Osteoblast (primary cell): ENCODE measurements around the gene SLCO1B3. TPM values are rescaled to one million over a fixed set of nuclear protein-coding genes. Genes with fewer than 3 reads are reported as not detected.

Experiments used
- DNase-seq: peaks from one replicate; pipeline ENCODE4 v3.0.0; 2011; ENCODE audit warnings: low spot score, mixed read lengths; ENCODE audit not compliant: insufficient read length; ENCODE audit errors: missing footprints
- H2AFZ ChIP-seq: 2 replicates; pipeline ENCODE4 v1.6.0; 2011; ENCODE audit warnings: mild to moderate bottlenecking, low read length
- H3K27ac ChIP-seq: 2 replicates; pipeline ENCODE4 v1.5.1; 2011; ENCODE audit warnings: mild to moderate bottlenecking, low read depth, low read length, moderate library complexity
- H3K27me3 ChIP-seq: 2 replicates; pipeline ENCODE4 v1.6.0; 2012; ENCODE audit warnings: mild to moderate bottlenecking, control low read depth, inconsistent platforms, low read length, moderate library complexity; ENCODE audit not compliant: insufficient read depth
- H3K36me3 ChIP-seq: 2 replicates; pipeline ENCODE4 v1.5.1; 2011; ENCODE audit warnings: mild to moderate bottlenecking, low read length, control low read depth, moderate library complexity; ENCODE audit not compliant: insufficient read depth
- H3K4me1 ChIP-seq: 2 replicates; pipeline ENCODE4 v1.5.1; 2011; ENCODE audit warnings: mild to moderate bottlenecking, low read length, control low read depth, moderate library complexity; ENCODE audit not compliant: insufficient read depth
- H3K4me2 ChIP-seq: 2 replicates; pipeline ENCODE4 v1.6.0; 2011; ENCODE audit warnings: mild to moderate bottlenecking, low read length; ENCODE audit not compliant: insufficient read depth
- H3K4me3 ChIP-seq: fragments of 200-600 bp; sonication (generic); 3 replicates; pipeline ENCODE4 v1.5.1; 2012; ENCODE audit warnings: mild to moderate bottlenecking, low read length, inconsistent platforms; ENCODE audit not compliant: insufficient read depth
- H3K79me2 ChIP-seq: 2 replicates; pipeline ENCODE4 v1.6.0; 2012; ENCODE audit warnings: mild to moderate bottlenecking, low read length, control low read depth, inconsistent platforms; ENCODE audit not compliant: insufficient read depth
- H3K9me3 ChIP-seq: 2 replicates; pipeline ENCODE4 v1.5.1; 2011; ENCODE audit warnings: low read depth, low read length, control low read depth
- H4K20me1 ChIP-seq: 2 replicates; pipeline ENCODE4 v1.6.0; 2012; ENCODE audit warnings: mild to moderate bottlenecking, low read length, control low read depth; ENCODE audit not compliant: insufficient read depth
- total RNA-seq: library from RNA; depleted of rRNA; stranded (reverse); fragments of >200 nt; gene quantifications from 2 replicates; pipeline ENCODE4 v1.2.3, GENCODE V29; 2012
- TF ChIP-seq, protein P1 (sequence below): IDR thresholded peaks from 2 replicates; pipeline ENCODE4 v1.5.1; 2011; ENCODE audit warnings: mild to moderate bottlenecking, low read depth, low read length, moderate library complexity; ENCODE audit errors: extremely low read depth

The SLCO1B3 gene
- total RNA-seq, 1 donor = not detected

DNA sequence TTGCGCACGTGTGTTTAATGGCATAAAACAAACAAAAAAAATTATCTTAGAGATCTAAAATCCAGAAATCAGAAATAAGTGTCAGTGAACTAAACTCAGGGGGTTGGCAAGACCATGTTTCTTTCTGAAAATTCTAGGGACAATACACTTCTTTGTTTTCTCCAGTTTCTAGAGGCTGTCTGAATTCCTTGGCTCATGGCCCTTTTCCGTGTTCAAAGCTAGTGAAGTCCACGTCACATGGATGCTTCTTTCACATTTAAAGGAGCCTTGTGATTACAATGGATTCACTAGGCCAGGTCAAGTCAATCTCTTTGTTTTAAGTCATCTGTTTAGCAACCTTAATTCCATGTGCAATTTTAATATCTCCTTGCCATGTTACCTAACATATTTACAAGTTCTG, 22.4 kb downstream of the SLCO1B3 start:
- H3K4me1 ChIP-seq = no peaks in the 10 kb centered on the region
- H2AFZ ChIP-seq = no peak overlapping the region
- H3K4me3 ChIP-seq = no peak overlapping the region
- H3K4me2 ChIP-seq = no peak overlapping the region
- no peak for DNase-seq
- no peaks in the 10 kb centered on the region for H4K20me1 ChIP-seq
- no peak overlapping the region for H3K27ac ChIP-seq
- TF ChIP-seq, protein P1, sequence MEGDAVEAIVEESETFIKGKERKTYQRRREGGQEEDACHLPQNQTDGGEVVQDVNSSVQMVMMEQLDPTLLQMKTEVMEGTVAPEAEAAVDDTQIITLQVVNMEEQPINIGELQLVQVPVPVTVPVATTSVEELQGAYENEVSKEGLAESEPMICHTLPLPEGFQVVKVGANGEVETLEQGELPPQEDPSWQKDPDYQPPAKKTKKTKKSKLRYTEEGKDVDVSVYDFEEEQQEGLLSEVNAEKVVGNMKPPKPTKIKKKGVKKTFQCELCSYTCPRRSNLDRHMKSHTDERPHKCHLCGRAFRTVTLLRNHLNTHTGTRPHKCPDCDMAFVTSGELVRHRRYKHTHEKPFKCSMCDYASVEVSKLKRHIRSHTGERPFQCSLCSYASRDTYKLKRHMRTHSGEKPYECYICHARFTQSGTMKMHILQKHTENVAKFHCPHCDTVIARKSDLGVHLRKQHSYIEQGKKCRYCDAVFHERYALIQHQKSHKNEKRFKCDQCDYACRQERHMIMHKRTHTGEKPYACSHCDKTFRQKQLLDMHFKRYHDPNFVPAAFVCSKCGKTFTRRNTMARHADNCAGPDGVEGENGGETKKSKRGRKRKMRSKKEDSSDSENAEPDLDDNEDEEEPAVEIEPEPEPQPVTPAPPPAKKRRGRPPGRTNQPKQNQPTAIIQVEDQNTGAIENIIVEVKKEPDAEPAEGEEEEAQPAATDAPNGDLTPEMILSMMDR = no peak
- no peaks in the 10 kb centered on the region for H3K9me3 ChIP-seq
- H3K36me3 ChIP-seq = no peaks in the 10 kb centered on the region
- H3K27me3 ChIP-seq = no peaks in the 10 kb centered on the region
- H3K79me2 ChIP-seq = no peaks in the 10 kb centered on the region

DNA sequence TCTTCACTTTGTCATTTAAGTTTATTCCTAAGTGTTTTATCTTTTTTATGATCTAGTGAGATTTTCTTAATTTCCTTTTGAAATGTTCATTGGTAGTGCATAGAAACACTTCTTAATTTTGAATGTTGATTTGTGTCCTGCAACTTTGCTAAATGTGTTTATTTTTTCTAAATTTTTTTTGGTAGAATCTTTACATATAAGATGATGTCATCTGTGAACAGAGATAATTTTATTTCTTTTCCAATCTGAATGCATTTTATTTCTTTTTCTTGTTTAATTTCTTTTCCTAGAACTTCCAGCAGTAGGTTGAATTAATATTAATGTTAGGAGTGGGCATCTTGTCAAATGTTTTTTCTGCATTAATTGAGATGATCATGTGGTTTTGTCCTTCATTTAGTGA, 42.1 kb downstream of the SLCO1B3 start:
- DNase-seq = no peak

DNA sequence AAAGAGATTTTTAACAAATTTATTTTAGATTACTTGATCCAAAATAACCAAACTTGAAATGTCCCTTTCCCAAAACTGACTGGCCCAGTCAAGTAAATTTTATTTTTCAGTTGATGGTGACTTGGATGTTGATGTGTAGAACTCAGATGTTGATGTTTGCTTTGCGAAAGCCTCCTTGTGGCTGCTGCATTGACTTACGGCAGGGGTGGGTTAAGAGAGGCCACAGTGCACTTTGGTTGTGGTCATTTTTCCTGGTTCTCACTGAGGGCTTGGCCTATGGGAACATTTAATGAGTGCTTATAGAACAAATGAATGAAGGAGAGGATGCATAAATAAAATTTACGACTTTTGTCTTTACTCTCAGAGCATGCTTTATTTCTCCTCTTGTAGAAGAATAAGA, 52.6 kb downstream of the SLCO1B3 start:
- Histone ChIP-seq H3K4me2 (no peak overlapping the region), H3K27ac (no peak overlapping the region), H3K9me3 (no peaks in the 10 kb centered on the region), H3K36me3 (no peaks in the 10 kb centered on the region), H2AFZ (no peak overlapping the region), H3K27me3 (no peaks in the 10 kb centered on the region), H4K20me1 (no peaks in the 10 kb centered on the region), H3K4me1 (no peaks in the 10 kb centered on the region), H3K4me3 (no peak overlapping the region), H3K79me2 (no peaks in the 10 kb centered on the region)
- no peak for DNase-seq
- TF ChIP-seq, protein P1 = no peak

More for the DNA sequence above, 42.1 kb downstream of the SLCO1B3 start:
- H3K27me3 ChIP-seq = no peaks in the 10 kb centered on the region
- H3K4me2 ChIP-seq = no peak overlapping the region
- no peak overlapping the region for H3K27ac ChIP-seq
- no peak overlapping the region for H2AFZ ChIP-seq
- H3K4me3 ChIP-seq = no peak overlapping the region
- no peaks in the 10 kb centered on the region for H3K79me2 ChIP-seq
- TF ChIP-seq, protein P1 = no peak
- no peaks in the 10 kb centered on the region for H3K36me3 ChIP-seq
- no peaks in the 10 kb centered on the region for H3K4me1 ChIP-seq
- H4K20me1 ChIP-seq = no peaks in the 10 kb centered on the region
- no peaks in the 10 kb centered on the region for H3K9me3 ChIP-seq

DNA sequence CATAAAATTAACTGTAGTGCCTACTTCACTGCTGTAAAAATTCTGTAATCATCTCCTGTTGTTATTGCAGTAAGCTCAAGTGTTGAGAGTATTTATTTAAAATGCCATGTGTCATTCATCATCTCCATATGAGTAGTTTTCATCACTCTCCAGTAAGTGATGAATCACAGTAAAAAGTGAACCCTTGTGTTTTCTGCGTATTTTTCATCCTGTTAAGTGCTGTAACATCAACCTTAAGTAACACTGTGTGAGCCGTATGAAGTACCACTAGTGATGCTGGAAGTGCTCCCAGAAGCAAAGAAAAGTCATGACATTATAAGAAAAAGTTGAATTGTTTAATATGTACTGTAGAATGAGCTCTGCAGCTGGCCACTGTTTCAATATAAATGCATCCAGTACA, 55.4 kb downstream of the SLCO1B3 start:
- TF ChIP-seq, protein P1 = no peak
- no peaks in the 10 kb centered on the region for H3K27me3 ChIP-seq
- no peak for DNase-seq
- H3K4me2 ChIP-seq = no peak overlapping the region
- no peaks in the 10 kb centered on the region for H3K79me2 ChIP-seq
- no peaks in the 10 kb centered on the region for H3K9me3 ChIP-seq
- H3K27ac ChIP-seq = no peak overlapping the region
- H3K4me1 ChIP-seq = no peaks in the 10 kb centered on the region
- no peaks in the 10 kb centered on the region for H4K20me1 ChIP-seq
- H3K36me3 ChIP-seq = no peaks in the 10 kb centered on the region
- H2AFZ ChIP-seq = no peak overlapping the region
- no peak overlapping the region for H3K4me3 ChIP-seq
